Measurements from ENCODE around the gene GNAI3. TPM values are rescaled to one million over a fixed set of nuclear protein-coding genes. Genes with fewer than 3 reads are reported as not detected.

Gene GNAI3
- total RNA-seq, 2 donors from 2014 or later, result 5.4 to 9.3 TPM

DNA sequence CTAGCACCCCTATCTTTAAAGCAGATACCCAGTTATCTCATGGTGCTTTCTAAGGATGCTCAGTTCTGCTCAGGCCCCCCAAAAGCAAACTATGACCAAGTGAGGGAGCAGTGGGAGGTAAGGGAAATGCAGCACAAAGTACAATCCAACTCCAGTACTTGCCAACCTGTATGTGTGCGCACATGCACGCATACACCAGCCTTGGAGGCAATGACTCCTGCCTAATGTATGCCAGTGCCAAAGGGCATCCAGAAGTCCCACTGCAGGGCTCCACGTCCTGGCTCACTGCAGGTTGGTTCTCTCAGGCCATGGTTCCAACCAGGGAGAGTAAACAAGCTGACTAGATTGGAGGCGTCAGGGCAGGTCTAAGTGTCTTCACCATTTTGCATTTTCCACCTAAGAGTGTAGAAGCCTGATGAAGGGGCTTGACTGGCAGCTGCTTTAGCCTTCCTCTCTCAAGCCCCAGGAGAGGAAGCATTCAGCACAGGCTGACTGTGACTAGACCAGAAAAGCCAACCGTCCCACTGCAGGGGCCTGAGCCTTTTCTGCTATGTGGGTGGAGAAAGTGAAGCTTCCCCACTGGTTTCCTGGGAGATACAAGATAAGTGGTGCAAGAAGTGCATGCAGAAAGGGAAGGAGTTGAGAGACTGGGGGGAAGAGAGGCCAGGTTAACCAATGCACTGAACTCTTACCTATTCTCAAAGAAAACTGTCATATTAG, 46.6 kb upstream of the GNAI3 start:
- ATAC-seq (ENCODE audit: insufficient number of reproducible peaks, low FRiP score, low read depth) (no peak), DNase-seq (ENCODE audit: low spot score) (no peak)
- peaks cover 13 to 44% of the 10 kb centered on the region in 2 donors for H3K4me1 ChIP-seq (ENCODE audit: control insufficient read depth in 1 of 2, low read depth in 2 of 2)

DNA sequence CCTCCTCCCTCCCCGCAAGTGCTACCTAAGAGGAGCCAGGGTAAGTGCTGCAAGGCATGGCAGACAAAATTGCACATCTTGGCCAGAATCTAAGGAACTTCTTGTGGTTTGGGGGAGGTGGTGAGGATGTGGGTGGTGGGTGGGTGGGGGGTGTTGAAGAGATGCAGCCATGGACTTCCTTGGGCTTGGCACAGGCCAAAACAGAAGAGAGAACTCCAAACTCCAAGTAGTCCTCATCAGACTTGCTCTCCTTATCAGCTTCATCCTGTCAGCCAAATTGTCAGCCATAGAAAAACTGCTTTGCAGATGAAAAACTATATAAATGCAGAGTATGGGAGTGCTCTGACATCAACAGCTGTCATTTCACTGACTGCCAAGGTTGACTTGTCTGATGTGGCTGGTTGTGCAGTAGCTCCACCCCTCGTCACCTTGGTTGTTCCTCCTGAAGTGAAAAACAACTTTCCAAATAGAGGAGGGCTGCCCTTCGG, 46.0 kb upstream of the GNAI3 start:
- ATAC-seq (ENCODE audit: insufficient number of reproducible peaks, low FRiP score, low read depth), result no peak
- H3K27me3 ChIP-seq (replicated peaks; ENCODE audit: insufficient read depth), result no peaks in the 10 kb centered on the region
- no peak for DNase-seq (ENCODE audit: low spot score)
- peaks cover 5% of the 10 kb centered on the region for H3K36me3 ChIP-seq
- TF ChIP-seq, protein P1, sequence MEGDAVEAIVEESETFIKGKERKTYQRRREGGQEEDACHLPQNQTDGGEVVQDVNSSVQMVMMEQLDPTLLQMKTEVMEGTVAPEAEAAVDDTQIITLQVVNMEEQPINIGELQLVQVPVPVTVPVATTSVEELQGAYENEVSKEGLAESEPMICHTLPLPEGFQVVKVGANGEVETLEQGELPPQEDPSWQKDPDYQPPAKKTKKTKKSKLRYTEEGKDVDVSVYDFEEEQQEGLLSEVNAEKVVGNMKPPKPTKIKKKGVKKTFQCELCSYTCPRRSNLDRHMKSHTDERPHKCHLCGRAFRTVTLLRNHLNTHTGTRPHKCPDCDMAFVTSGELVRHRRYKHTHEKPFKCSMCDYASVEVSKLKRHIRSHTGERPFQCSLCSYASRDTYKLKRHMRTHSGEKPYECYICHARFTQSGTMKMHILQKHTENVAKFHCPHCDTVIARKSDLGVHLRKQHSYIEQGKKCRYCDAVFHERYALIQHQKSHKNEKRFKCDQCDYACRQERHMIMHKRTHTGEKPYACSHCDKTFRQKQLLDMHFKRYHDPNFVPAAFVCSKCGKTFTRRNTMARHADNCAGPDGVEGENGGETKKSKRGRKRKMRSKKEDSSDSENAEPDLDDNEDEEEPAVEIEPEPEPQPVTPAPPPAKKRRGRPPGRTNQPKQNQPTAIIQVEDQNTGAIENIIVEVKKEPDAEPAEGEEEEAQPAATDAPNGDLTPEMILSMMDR (IDR thresholded peaks at IDR 0.05), result no peak
- H3K4me1 ChIP-seq (ENCODE audit: control insufficient read depth in 1 of 2, low read depth in 2 of 2), result peaks cover 13 to 44% of the 10 kb centered on the region in 2 donors
- H3K4me3 ChIP-seq, result no peak overlapping the region
- no peaks in the 10 kb centered on the region for H3K9me3 ChIP-seq
- H3K27ac ChIP-seq, result peak overlapping the region; percentile 65 to 72

More for the DNA sequence above, 46.6 kb upstream of the GNAI3 start:
- H3K36me3 ChIP-seq, result peaks cover 12% of the 10 kb centered on the region
- TF ChIP-seq, protein P1 (IDR thresholded peaks at IDR 0.05), result no peak
- H3K27me3 ChIP-seq (replicated peaks; ENCODE audit: insufficient read depth), result no peaks in the 10 kb centered on the region
- no peaks in the 10 kb centered on the region for H3K9me3 ChIP-seq
- H3K27ac ChIP-seq, result peak overlapping the region; percentile 65 to 72
- no peak overlapping the region for H3K4me3 ChIP-seq

DNA sequence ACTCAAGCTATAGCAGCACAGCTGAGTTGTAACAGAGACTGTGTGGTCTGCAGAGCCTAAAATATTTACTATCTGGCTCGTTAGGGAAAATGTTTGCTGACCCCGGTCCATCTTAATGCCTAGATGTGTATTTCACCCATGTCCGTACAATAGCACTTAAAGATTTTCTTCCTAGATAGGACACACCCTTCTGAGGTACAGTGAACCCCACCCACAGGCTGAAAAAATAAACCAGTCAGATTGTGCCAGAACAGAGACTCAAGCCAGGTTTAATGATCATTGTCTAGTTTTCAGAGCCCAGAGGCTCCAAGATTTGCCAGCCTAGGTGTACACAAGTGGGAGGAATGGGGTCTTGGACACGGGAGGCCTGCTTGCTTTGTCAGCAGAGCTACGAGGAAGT, 44.5 kb upstream of the GNAI3 start:
- no peak for DNase-seq (ENCODE audit: low spot score)
- peaks cover 15 to 39% of the 10 kb centered on the region in 2 donors for H3K4me1 ChIP-seq (ENCODE audit: control insufficient read depth in 1 of 2, low read depth in 2 of 2)

DNA sequence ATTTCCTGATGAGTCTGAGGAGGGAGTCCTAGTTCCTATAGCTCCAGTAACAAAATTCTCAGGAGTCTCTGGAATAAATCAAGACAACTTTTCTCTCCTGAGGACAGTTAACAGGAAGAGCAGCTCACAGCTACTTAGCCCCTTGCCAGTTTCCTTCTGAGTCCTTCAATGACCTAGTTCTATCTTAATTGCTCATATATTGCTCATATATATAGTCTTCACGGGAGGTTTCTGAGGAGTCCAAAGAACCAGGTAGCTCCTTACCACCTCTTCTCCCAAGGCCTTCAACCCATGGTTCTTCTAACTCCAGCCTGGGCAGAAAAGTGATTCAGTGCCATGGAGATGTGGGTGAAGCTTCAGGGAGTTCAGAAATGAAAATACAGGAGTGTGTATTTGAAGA, 43.4 kb upstream of the GNAI3 start:
- no peaks in the 10 kb centered on the region for H3K9me3 ChIP-seq
- peaks cover 16 to 33% of the 10 kb centered on the region in 2 donors for H3K4me1 ChIP-seq (ENCODE audit: control insufficient read depth in 1 of 2, low read depth in 2 of 2)
- ATAC-seq (ENCODE audit: insufficient number of reproducible peaks, low FRiP score, low read depth) (no peak), DNase-seq (ENCODE audit: low spot score) (no peak)
- no peak overlapping the region for H3K27ac ChIP-seq
- no peak overlapping the region for H3K4me3 ChIP-seq
- no peaks in the 10 kb centered on the region for H3K36me3 ChIP-seq
- no peaks in the 10 kb centered on the region for H3K27me3 ChIP-seq (replicated peaks; ENCODE audit: insufficient read depth)
- TF ChIP-seq, protein P1 (IDR thresholded peaks at IDR 0.05), result no peak

More for the DNA sequence above, 44.5 kb upstream of the GNAI3 start:
- H3K27ac ChIP-seq, result no peak overlapping the region
- no peaks in the 10 kb centered on the region for H3K36me3 ChIP-seq
- no peak overlapping the region for H3K4me3 ChIP-seq
- no peaks in the 10 kb centered on the region for H3K27me3 ChIP-seq (replicated peaks; ENCODE audit: insufficient read depth)
- no peak for ATAC-seq (ENCODE audit: insufficient number of reproducible peaks, low FRiP score, low read depth)
- H3K9me3 ChIP-seq, result no peaks in the 10 kb centered on the region
- TF ChIP-seq, protein P1 (IDR thresholded peaks at IDR 0.05), result no peak

GRCh38 chr1:109508001-109508872, 40.2 kb upstream of the GNAI3 start:
- Histone ChIP-seq H3K27me3 (replicated peaks; ENCODE audit: insufficient read depth) (no peaks in the 10 kb centered on the region), H3K4me1 (ENCODE audit: control insufficient read depth in 1 of 2, low read depth in 2 of 2) (peaks cover 9 to 16% of the 10 kb centered on the region in 2 donors), H3K36me3 (no peaks in the 10 kb centered on the region), H3K4me3 (peak overlapping the region; percentile 90), H3K9me3 (no peaks in the 10 kb centered on the region), H3K27ac (no peak overlapping the region)
- DNase-seq (ENCODE audit: low spot score) (no peak), ATAC-seq (ENCODE audit: insufficient number of reproducible peaks, low FRiP score, low read depth) (no peak)
- TF ChIP-seq, protein P1 (IDR thresholded peaks at IDR 0.05), result no peak
